HG02571 (cell line): ENCODE measurements around the gene AK9.

Source experiments
- ATAC-seq: cut with Tn5 transposase; IDR thresholded peaks from one replicate; pipeline ENCODE4 v1.9.1; 2021; ENCODE audit warnings: mild to moderate bottlenecking, moderate library complexity; ENCODE audit not compliant: unreplicated experiment

The AK9 gene

GRCh38 chr6:109448615-109449014 is 242.4 kb downstream of the AK9 start:
- no peak for ATAC-seq

- ATAC-seq = no peak
Measured at GRCh38 chr6:109447878-109448555, 243.0 kb downstream of the AK9 start.

- ATAC-seq = no peak
Measured at GRCh38 chr6:109447087-109447486, 243.9 kb downstream of the AK9 start.

- no peak for ATAC-seq
Measured at GRCh38 chr6:109446541-109446940, 244.5 kb downstream of the AK9 start.

- ATAC-seq = no peak
Measured at GRCh38 chr6:109446072-109446471, 244.9 kb downstream of the AK9 start.

GRCh38 chr6:109445382-109445781 is 245.6 kb downstream of the AK9 start:
- no peak for ATAC-seq

- ATAC-seq = no peak
Measured at GRCh38 chr6:109443425-109443950, 247.5 kb downstream of the AK9 start.
